DMS53 treated with DMSO at 0.1 percent for 48 hours (cell line): ENCODE measurements around the gene LATS1.
"Not testable (repeated sequence)": the region's sequence is repeated elsewhere in the genome, so short reads cannot be mapped to it uniquely, and the experiment has no call there.

ENCODE experiments used
- DNase-seq: peaks from one replicate; lab custom pipeline; 2025; ENCODE audit not compliant: unreplicated experiment; lab: John Stamatoyannopoulos, UW

LATS1 gene

GRCh38 chr6:149729824-149730223 lies 11.9 kb upstream of the LATS1 start:
- DNase-seq, result no peak

GRCh38 chr6:149728499-149729234 lies 10.8 kb upstream of the LATS1 start:
- DNase-seq, result no peak

GRCh38 chr6:149727793-149728498 lies 10.0 kb upstream of the LATS1 start:
- DNase-seq, result no peak

GRCh38 chr6:149725785-149726184 lies 7.9 kb upstream of the LATS1 start:
- DNase-seq, result no peak

GRCh38 chr6:149723771-149724417 lies 6.0 kb upstream of the LATS1 start:
- DNase-seq, result peak; percentile 25

GRCh38 chr6:149723262-149723661 lies 5.4 kb upstream of the LATS1 start:
- DNase-seq, result no peak

- DNase-seq, result no peak
These were observed 1.6 kb upstream of the LATS1 start for GRCh38 chr6:149719531-149719930.

GRCh38 chr6:149717255-149717587 lies 680 bp downstream of the LATS1 start:
- DNase-seq, result no peak

- DNase-seq, result no peak
These were observed 1.5 kb downstream of the LATS1 start for GRCh38 chr6:149716181-149716963.

GRCh38 chr6:149714442-149714841 lies 3.5 kb downstream of the LATS1 start:
- DNase-seq, result no peak

GRCh38 chr6:149711711-149712110 lies 6.2 kb downstream of the LATS1 start:
- DNase-seq, result no peak

- DNase-seq, result no peak
These were observed 16.2 kb downstream of the LATS1 start for GRCh38 chr6:149701714-149702113.

GRCh38 chr6:149699150-149699549 lies 18.8 kb downstream of the LATS1 start:
- DNase-seq, result no peak

- no peak for DNase-seq
These were observed 19.7 kb downstream of the LATS1 start for GRCh38 chr6:149698175-149698574.

GRCh38 chr6:149696901-149697300 lies 21.0 kb downstream of the LATS1 start:
- DNase-seq, result no peak

GRCh38 chr6:149694921-149695320 lies 23.0 kb downstream of the LATS1 start:
- DNase-seq, result no peak

- DNase-seq, result no peak
These were observed 26.7 kb downstream of the LATS1 start for GRCh38 chr6:149691201-149691600.

- no peak for DNase-seq
These were observed 31.7 kb downstream of the LATS1 start for GRCh38 chr6:149686230-149686629.

- no peak for DNase-seq
These were observed 34.5 kb downstream of the LATS1 start for GRCh38 chr6:149683256-149683859.

GRCh38 chr6:149681845-149682244 lies 36.1 kb downstream of the LATS1 start:
- DNase-seq, result not testable (repeated sequence)

GRCh38 chr6:149681209-149681608 lies 36.7 kb downstream of the LATS1 start:
- no peak for DNase-seq
